ENCODE data around the gene PCNP. TPM values are rescaled to one million over a fixed set of nuclear protein-coding genes. Genes with fewer than 3 reads are reported as not detected.
A peak's percentile ranks its signal among the peaks of the same experiment; 100 is the strongest.

The PCNP gene
- total and polyA plus RNA-seq, 2 donors from 2014 or later, result 63.3 to 148 TPM

- TF ChIP-seq CTCF (IDR thresholded peaks at IDR 0.05; ENCODE audit: borderline replicate concordance, extremely low read depth, insufficient read depth), result no peak
- Histone ChIP-seq H3K27ac (ENCODE audit: low read depth in 2 of 2, low read length in 2 of 2) (no peak overlapping the region), H3K4me3 (ENCODE audit: low read length in 3 of 3) (no peak overlapping the region), H3K4me1 (ENCODE audit: control insufficient read depth in 2 of 3, insufficient read depth in 2 of 3, low read depth in 1 of 3, low read length in 3 of 3) (no peaks in the 10 kb centered on the region), H3K9ac (ENCODE audit: low read length in 3 of 3) (no peak overlapping the region), H3K27me3 (ENCODE audit: control insufficient read depth, insufficient read depth, low read length) (no peaks in the 10 kb centered on the region), H3K36me3 (ENCODE audit: control insufficient read depth in 2 of 3, insufficient read depth in 3 of 3, low read length in 3 of 3) (no peaks in the 10 kb centered on the region), H3K9me3 (ENCODE audit: control insufficient read depth in 2 of 3, insufficient read depth in 1 of 3, low read length in 3 of 3) (no peaks in the 10 kb centered on the region)
- FAIRE-seq (no peak), DNase-seq (no peak)
- intact Hi-C loops (cut with DNase I), result no loop called here
Measured at GRCh38 chr3:101632586-101632985, 58.6 kb downstream of the PCNP start.

GRCh38 chr3:101633186-101633585 lies 59.2 kb downstream of the PCNP start:
- intact Hi-C loops (cut with DNase I), result no loop called here
- Histone ChIP-seq H3K4me3 (ENCODE audit: low read length in 3 of 3) (no peak overlapping the region), H3K36me3 (ENCODE audit: control insufficient read depth in 2 of 3, insufficient read depth in 3 of 3, low read length in 3 of 3) (no peaks in the 10 kb centered on the region), H3K9me3 (ENCODE audit: control insufficient read depth in 2 of 3, insufficient read depth in 1 of 3, low read length in 3 of 3) (no peaks in the 10 kb centered on the region), H3K9ac (ENCODE audit: low read length in 3 of 3) (no peak overlapping the region), H3K27ac (ENCODE audit: low read depth in 2 of 2, low read length in 2 of 2) (no peak overlapping the region), H3K4me1 (ENCODE audit: control insufficient read depth in 2 of 3, insufficient read depth in 2 of 3, low read depth in 1 of 3, low read length in 3 of 3) (no peaks in the 10 kb centered on the region), H3K27me3 (ENCODE audit: control insufficient read depth, insufficient read depth, low read length) (no peaks in the 10 kb centered on the region)
- DNase-seq (no peak), FAIRE-seq (no peak)
- no peak for TF ChIP-seq CTCF (IDR thresholded peaks at IDR 0.05; ENCODE audit: borderline replicate concordance, extremely low read depth, insufficient read depth)

- no peak for FAIRE-seq
- no peak overlapping the region for H3K4me3 ChIP-seq (ENCODE audit: low read length in 3 of 3)
- no peaks in the 10 kb centered on the region for H3K27me3 ChIP-seq (ENCODE audit: control insufficient read depth, insufficient read depth, low read length)
- no peaks in the 10 kb centered on the region for H3K4me1 ChIP-seq (ENCODE audit: control insufficient read depth in 2 of 3, insufficient read depth in 2 of 3, low read depth in 1 of 3, low read length in 3 of 3)
- TF ChIP-seq CTCF (IDR thresholded peaks at IDR 0.05; ENCODE audit: borderline replicate concordance, extremely low read depth, insufficient read depth), result no peak
- no peak overlapping the region for H3K9ac ChIP-seq (ENCODE audit: low read length in 3 of 3)
- no peak overlapping the region for H3K27ac ChIP-seq (ENCODE audit: low read depth in 2 of 2, low read length in 2 of 2)
- H3K36me3 ChIP-seq (ENCODE audit: control insufficient read depth in 2 of 3, insufficient read depth in 3 of 3, low read length in 3 of 3), result no peaks in the 10 kb centered on the region
- H3K9me3 ChIP-seq (ENCODE audit: control insufficient read depth in 2 of 3, insufficient read depth in 1 of 3, low read length in 3 of 3), result no peaks in the 10 kb centered on the region
- DNase-seq, result no peak
- intact Hi-C loops (cut with DNase I), result no loop called here
Measured at GRCh38 chr3:101634591-101635196, 60.7 kb downstream of the PCNP start.

- Histone ChIP-seq H3K9me3 (ENCODE audit: control insufficient read depth in 2 of 3, insufficient read depth in 1 of 3, low read length in 3 of 3) (no peaks in the 10 kb centered on the region), H3K4me3 (ENCODE audit: low read length in 3 of 3) (no peak overlapping the region), H3K27me3 (ENCODE audit: control insufficient read depth, insufficient read depth, low read length) (no peaks in the 10 kb centered on the region), H3K4me1 (ENCODE audit: control insufficient read depth in 2 of 3, insufficient read depth in 2 of 3, low read depth in 1 of 3, low read length in 3 of 3) (no peaks in the 10 kb centered on the region), H3K36me3 (ENCODE audit: control insufficient read depth in 2 of 3, insufficient read depth in 3 of 3, low read length in 3 of 3) (no peaks in the 10 kb centered on the region), H3K27ac (ENCODE audit: low read depth in 2 of 2, low read length in 2 of 2) (no peak overlapping the region), H3K9ac (ENCODE audit: low read length in 3 of 3) (no peak overlapping the region)
- TF ChIP-seq CTCF (IDR thresholded peaks at IDR 0.05; ENCODE audit: borderline replicate concordance, extremely low read depth, insufficient read depth), result no peak
- DNase-seq (peak in 1 of 5 donors; percentile 2), FAIRE-seq (no peak)
- intact Hi-C loops (cut with DNase I), result no loop called here
Measured at GRCh38 chr3:101635345-101635744, 61.4 kb downstream of the PCNP start.

All from kidney (tissue), 14 donors.